WTC11 (cell line): ENCODE measurements around the gene SIGMAR1.

ENCODE experiments used
- ERG ChIP-seq: fragments of 250-450 bp; sonication (Bioruptor Pico); IDR thresholded peaks from 2 replicates; pipeline ENCODE4 v1.8.0; 2021; ENCODE audit warnings: mild to moderate bottlenecking
- ETV6 ChIP-seq: sonication (generic); formaldehyde crosslinking; IDR thresholded peaks from 2 replicates; pipeline ENCODE4 v1.8.1; 2022; ENCODE audit warnings: mild to moderate bottlenecking, missing genetic modification reagents
- MAX ChIP-seq: sonication (generic); formaldehyde crosslinking; IDR thresholded peaks from 2 replicates; pipeline ENCODE4 v1.8.0; 2022; ENCODE audit warnings: mild to moderate bottlenecking, missing genetic modification reagents
- SP1 ChIP-seq: sonication (generic); formaldehyde crosslinking; conservative IDR thresholded peaks from 2 replicates; pipeline ENCODE4 v1.8.1; 2022; ENCODE audit warnings: missing genetic modification reagents
- TF ChIP-seq, protein P1 (sequence below): fragments of 200-600 bp; IDR thresholded peaks from 2 replicates; pipeline ENCODE4 v1.8.0; 2022; ENCODE audit warnings: antibody characterized with exemption
- TF ChIP-seq, protein P2 (sequence below): sonication (generic); formaldehyde crosslinking; IDR thresholded peaks from 2 replicates; pipeline ENCODE4 v1.8.1; 2023; ENCODE audit warnings: mild to moderate bottlenecking, missing genetic modification reagents, moderate library complexity

GRCh38 chr9:34675869-34676268, 38.3 kb upstream of the SIGMAR1 start:
- TF ChIP-seq, protein P1, sequence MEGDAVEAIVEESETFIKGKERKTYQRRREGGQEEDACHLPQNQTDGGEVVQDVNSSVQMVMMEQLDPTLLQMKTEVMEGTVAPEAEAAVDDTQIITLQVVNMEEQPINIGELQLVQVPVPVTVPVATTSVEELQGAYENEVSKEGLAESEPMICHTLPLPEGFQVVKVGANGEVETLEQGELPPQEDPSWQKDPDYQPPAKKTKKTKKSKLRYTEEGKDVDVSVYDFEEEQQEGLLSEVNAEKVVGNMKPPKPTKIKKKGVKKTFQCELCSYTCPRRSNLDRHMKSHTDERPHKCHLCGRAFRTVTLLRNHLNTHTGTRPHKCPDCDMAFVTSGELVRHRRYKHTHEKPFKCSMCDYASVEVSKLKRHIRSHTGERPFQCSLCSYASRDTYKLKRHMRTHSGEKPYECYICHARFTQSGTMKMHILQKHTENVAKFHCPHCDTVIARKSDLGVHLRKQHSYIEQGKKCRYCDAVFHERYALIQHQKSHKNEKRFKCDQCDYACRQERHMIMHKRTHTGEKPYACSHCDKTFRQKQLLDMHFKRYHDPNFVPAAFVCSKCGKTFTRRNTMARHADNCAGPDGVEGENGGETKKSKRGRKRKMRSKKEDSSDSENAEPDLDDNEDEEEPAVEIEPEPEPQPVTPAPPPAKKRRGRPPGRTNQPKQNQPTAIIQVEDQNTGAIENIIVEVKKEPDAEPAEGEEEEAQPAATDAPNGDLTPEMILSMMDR = no peak
- TF ChIP-seq SP1 (CRISPR knock-in tag) (no peak), ETV6 (CRISPR knock-in tag) (no peak), ERG (CRISPR knock-in tag) (no peak), MAX (CRISPR knock-in tag) (no peak)
- TF ChIP-seq, protein P2, sequence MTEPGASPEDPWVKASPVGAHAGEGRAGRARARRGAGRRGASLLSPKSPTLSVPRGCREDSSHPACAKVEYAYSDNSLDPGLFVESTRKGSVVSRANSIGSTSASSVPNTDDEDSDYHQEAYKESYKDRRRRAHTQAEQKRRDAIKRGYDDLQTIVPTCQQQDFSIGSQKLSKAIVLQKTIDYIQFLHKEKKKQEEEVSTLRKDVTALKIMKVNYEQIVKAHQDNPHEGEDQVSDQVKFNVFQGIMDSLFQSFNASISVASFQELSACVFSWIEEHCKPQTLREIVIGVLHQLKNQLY (CRISPR knock-in tag) = no peak
